ENCODE results near the gene CAPNS1.
A peak's percentile ranks its signal among the peaks of the same experiment; 100 is the strongest.

Gene CAPNS1

GRCh38 chr19:36140304-36141038, 605 bp downstream of the CAPNS1 start:
- no peak for TF ChIP-seq CTCF (IDR thresholded peaks at IDR 0.05; ENCODE audit: low read depth, low read length, missing control alignments)
- H3K4me3 ChIP-seq (ENCODE audit: low read depth, low read length) = peak overlapping the region; percentile 96
- H3K27ac ChIP-seq = peak overlapping the region; percentile 94
- H3K36me3 ChIP-seq (replicated peaks) = peaks cover 28% of the 10 kb centered on the region
- in situ Hi-C loops (cut with HindIII; ENCODE audit: low pct_ligation_motif_present, low sequenced_read_pairs) = no loop called here
- H3K27me3 ChIP-seq (replicated peaks) = no peaks in the 10 kb centered on the region
- peak; percentile 62 for DNase-seq

GRCh38 chr19:36141039-36141927, 1.4 kb downstream of the CAPNS1 start:
- H3K36me3 ChIP-seq (replicated peaks) = peaks cover 36% of the 10 kb centered on the region
- DNase-seq = peak; percentile 84
- peak overlapping the region; percentile 94 for H3K27ac ChIP-seq
- H3K4me3 ChIP-seq (ENCODE audit: low read depth, low read length) = peak overlapping the region; percentile 96
- no peaks in the 10 kb centered on the region for H3K27me3 ChIP-seq (replicated peaks)
- in situ Hi-C loops (cut with HindIII; ENCODE audit: low pct_ligation_motif_present, low sequenced_read_pairs) = no loop called here
- TF ChIP-seq CTCF (IDR thresholded peaks at IDR 0.05; ENCODE audit: low read depth, low read length, missing control alignments) = no peak

- Histone ChIP-seq H3K4me3 (ENCODE audit: low read depth, low read length) (no peak overlapping the region), H3K27ac (no peak overlapping the region), H3K36me3 (replicated peaks) (peaks cover 44% of the 10 kb centered on the region), H3K27me3 (replicated peaks) (no peaks in the 10 kb centered on the region)
- in situ Hi-C loops (cut with HindIII; ENCODE audit: low pct_ligation_motif_present, low sequenced_read_pairs) = no loop called here
- TF ChIP-seq CTCF (IDR thresholded peaks at IDR 0.05; ENCODE audit: low read depth, low read length, missing control alignments) = no peak
- no peak for DNase-seq
Observed at GRCh38 chr19:36142046-36142445, 2.2 kb downstream of the CAPNS1 start.

DNA sequence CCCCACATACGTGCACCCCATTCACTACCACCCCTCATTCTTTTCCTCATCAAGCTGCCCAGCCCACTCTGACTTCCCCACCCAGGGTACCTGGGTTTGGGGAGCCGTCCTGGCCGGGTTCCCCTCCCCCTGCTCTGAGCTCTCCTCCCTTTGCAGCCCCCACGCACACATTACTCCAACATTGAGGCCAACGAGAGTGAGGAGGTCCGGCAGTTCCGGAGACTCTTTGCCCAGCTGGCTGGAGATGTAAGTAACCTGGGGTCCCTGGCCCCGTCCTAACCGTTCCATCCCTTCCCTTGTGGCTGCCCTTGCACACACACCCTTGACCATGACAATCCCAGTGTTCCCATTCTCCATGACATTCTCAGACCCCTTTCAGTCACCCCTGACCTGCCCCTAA, 2.6 kb downstream of the CAPNS1 start:
- in situ Hi-C loops (cut with HindIII; ENCODE audit: low pct_ligation_motif_present, low sequenced_read_pairs) = no loop called here
- peaks cover 48% of the 10 kb centered on the region for H3K36me3 ChIP-seq (replicated peaks)
- no peak for TF ChIP-seq CTCF (IDR thresholded peaks at IDR 0.05; ENCODE audit: low read depth, low read length, missing control alignments)
- H3K27ac ChIP-seq = no peak overlapping the region
- H3K4me3 ChIP-seq (ENCODE audit: low read depth, low read length) = no peak overlapping the region
- DNase-seq = no peak
- H3K27me3 ChIP-seq (replicated peaks) = no peaks in the 10 kb centered on the region

- H3K4me3 ChIP-seq (ENCODE audit: low read depth, low read length) = no peak overlapping the region
- no peak for TF ChIP-seq CTCF (IDR thresholded peaks at IDR 0.05; ENCODE audit: low read depth, low read length, missing control alignments)
- in situ Hi-C loops (cut with HindIII; ENCODE audit: low pct_ligation_motif_present, low sequenced_read_pairs) = no loop called here
- DNase-seq = no peak
- H3K27me3 ChIP-seq (replicated peaks) = no peaks in the 10 kb centered on the region
- peaks cover 66% of the 10 kb centered on the region for H3K36me3 ChIP-seq (replicated peaks)
- H3K27ac ChIP-seq = no peak overlapping the region
Observed at GRCh38 chr19:36144624-36145023, 4.8 kb downstream of the CAPNS1 start.

Data from brain microvascular endothelial cell (primary cell).